SKM-1 treated with dmso at 0.1 percent for 144 hours (cell line): ENCODE data around the gene ZBTB20.
"Not testable (repeated sequence)": the region's sequence is repeated elsewhere in the genome, so short reads cannot be mapped to it uniquely, and the experiment has no call there.

Experiments used
- DNase-seq: peaks from one replicate; lab custom pipeline; 2025; ENCODE audit not compliant: unreplicated experiment; lab: John Stamatoyannopoulos, UW

ZBTB20 gene

GRCh38 chr3:114686621-114687020 lies 460.5 kb downstream of the ZBTB20 start:
- DNase-seq: no peak

- DNase-seq: no peak
Observed at GRCh38 chr3:114685161-114685560, 461.9 kb downstream of the ZBTB20 start.

GRCh38 chr3:114680299-114680698 lies 466.8 kb downstream of the ZBTB20 start:
- DNase-seq: no peak

- not testable (repeated sequence) for DNase-seq
Observed at GRCh38 chr3:114679773-114680172, 467.3 kb downstream of the ZBTB20 start.

GRCh38 chr3:114675104-114675503 lies 472.0 kb downstream of the ZBTB20 start:
- no peak for DNase-seq

GRCh38 chr3:114674036-114674435 lies 473.1 kb downstream of the ZBTB20 start:
- no peak for DNase-seq

GRCh38 chr3:114673481-114673880 lies 473.6 kb downstream of the ZBTB20 start:
- no peak for DNase-seq

- DNase-seq: no peak
Observed at GRCh38 chr3:114672692-114673447, 474.2 kb downstream of the ZBTB20 start.

GRCh38 chr3:114671741-114672510 lies 475.2 kb downstream of the ZBTB20 start:
- no peak for DNase-seq

GRCh38 chr3:114669614-114670013 lies 477.5 kb downstream of the ZBTB20 start:
- DNase-seq: no peak

- DNase-seq: no peak
Observed at GRCh38 chr3:114668099-114668498, 479.0 kb downstream of the ZBTB20 start.

GRCh38 chr3:114666623-114667022 lies 480.5 kb downstream of the ZBTB20 start:
- no peak for DNase-seq

GRCh38 chr3:114664006-114664405 lies 483.1 kb downstream of the ZBTB20 start:
- no peak for DNase-seq

- no peak for DNase-seq
Observed at GRCh38 chr3:114660808-114661207, 486.3 kb downstream of the ZBTB20 start.

GRCh38 chr3:114660124-114660523 lies 487.0 kb downstream of the ZBTB20 start:
- no peak for DNase-seq

- DNase-seq: no peak
Observed at GRCh38 chr3:114659109-114660061, 487.7 kb downstream of the ZBTB20 start.

- DNase-seq: no peak
Observed at GRCh38 chr3:114651555-114651954, 495.5 kb downstream of the ZBTB20 start.

GRCh38 chr3:114650808-114651207 lies 496.3 kb downstream of the ZBTB20 start:
- DNase-seq: no peak

GRCh38 chr3:114649331-114649730 lies 497.8 kb downstream of the ZBTB20 start:
- no peak for DNase-seq

GRCh38 chr3:114646526-114646925 lies 500.6 kb downstream of the ZBTB20 start:
- DNase-seq: no peak

GRCh38 chr3:114645392-114645791 lies 501.7 kb downstream of the ZBTB20 start:
- DNase-seq: no peak
